HG03103 (cell line): ENCODE results near the gene MDK.

Source experiments
- ATAC-seq: cut with Tn5 transposase; IDR thresholded peaks from one replicate; pipeline ENCODE4 v1.9.1; 2021; ENCODE audit warnings: low read depth; ENCODE audit not compliant: unreplicated experiment

The MDK gene

DNA sequence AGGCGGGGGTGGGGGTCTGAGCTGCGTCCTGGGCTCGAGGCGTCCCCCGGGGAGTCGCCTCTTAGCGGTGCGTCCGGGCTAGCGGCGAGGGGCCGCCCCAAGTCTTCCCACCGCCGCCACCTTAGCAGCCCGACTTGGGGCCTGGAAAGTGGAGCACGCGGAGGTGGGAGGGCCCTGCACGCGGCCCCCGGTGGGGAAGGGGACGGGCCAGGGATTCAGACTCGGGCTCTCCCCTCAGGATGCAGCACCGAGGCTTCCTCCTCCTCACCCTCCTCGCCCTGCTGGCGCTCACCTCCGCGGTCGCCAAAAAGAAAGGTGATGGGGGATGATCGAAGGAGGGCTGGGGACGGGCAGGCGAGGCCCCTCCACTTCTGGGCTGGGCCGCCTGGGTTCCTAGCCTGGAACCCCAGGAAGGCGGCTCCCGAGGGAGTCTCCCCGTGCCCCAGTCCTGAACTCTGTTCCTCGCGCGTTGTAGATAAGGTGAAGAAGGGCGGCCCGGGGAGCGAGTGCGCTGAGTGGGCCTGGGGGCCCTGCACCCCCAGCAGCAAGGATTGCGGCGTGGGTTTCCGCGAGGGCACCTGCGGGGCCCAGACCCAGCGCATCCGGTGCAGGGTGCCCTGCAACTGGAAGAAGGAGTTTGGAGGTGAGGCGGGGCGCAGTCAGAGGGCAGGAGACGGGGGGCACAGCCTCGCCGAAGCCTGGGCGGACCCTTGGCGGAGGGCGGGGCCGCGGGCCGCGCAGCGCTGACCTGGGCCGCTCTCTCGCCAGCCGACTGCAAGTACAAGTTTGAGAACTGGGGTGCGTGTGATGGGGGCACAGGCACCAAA lies 563 bp downstream of the MDK start:
- ATAC-seq, result no peak

DNA sequence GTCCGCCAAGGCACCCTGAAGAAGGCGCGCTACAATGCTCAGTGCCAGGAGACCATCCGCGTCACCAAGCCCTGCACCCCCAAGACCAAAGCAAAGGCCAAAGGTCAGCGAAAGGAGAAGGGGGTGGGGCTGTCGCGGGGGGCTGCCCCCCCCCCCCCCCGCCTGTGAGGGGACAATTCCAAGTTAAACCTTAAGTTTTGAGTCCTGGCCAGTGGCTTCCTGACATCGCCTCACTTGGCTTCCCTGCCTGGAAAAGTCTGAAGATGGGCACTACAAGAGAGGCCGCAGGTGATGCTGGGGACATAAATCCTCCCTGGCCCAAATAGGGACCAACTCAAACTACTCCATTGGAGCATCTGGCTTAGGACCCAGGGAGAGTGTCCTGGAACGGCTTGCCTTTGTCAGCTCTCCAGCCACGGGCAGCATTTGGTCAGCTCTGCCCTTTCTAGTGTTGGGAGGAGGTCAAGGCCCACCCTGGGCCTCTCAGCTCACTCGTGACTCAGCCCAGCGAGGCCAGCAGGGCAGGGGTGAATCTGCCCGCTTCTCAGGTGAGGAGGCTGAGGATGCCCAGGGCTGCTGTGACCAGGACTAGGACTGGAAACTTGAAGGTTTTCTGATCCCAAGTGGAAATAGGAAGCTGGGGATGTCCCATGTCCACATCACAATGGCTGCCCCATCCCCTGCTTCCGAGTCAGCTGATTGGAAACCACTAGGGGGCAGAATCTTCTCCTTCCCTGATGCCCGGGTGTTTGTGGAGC lies 1.4 kb downstream of the MDK start:
- ATAC-seq, result no peak

DNA sequence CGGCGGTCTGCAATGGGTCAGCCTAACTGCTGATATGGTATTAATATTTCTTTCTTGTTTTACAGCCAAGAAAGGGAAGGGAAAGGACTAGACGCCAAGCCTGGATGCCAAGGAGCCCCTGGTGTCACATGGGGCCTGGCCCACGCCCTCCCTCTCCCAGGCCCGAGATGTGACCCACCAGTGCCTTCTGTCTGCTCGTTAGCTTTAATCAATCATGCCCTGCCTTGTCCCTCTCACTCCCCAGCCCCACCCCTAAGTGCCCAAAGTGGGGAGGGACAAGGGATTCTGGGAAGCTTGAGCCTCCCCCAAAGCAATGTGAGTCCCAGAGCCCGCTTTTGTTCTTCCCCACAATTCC lies 1.9 kb downstream of the MDK start:
- no peak for ATAC-seq

DNA sequence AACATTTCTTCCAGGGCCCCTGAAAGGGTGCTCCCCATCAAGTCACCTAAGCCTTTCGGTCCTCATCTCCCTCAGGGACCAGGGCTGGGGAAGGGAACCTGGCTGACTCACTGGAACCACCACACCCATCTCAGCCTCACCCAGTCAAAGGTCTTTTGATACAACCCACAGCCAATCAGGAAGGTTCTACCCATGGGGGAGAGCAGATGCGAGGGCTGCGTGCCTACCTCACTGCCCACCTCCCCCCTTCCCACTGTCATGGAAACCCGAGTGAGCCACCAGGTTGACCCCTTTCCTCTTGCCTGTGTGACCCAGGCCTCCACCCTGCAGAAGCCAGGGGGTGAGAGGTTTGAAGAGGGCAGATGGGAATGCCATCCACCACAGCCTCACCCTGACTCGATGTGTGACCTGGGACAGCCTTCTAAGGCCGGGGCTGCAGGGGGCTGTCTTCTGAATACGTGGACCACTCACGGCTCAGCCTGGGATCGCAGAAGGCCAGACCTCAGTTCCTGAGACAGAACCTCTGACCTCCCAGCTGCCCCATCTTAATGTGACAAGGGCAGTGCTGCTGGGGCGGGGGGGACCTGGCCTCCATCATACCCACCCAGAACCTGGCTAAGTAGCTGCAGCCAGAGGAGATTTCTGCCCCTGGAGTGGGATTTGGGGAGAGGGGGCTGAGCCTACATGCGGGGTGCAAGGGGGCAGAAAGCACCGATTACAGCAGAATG lies 2.7 kb downstream of the MDK start:
- no peak for ATAC-seq

DNA sequence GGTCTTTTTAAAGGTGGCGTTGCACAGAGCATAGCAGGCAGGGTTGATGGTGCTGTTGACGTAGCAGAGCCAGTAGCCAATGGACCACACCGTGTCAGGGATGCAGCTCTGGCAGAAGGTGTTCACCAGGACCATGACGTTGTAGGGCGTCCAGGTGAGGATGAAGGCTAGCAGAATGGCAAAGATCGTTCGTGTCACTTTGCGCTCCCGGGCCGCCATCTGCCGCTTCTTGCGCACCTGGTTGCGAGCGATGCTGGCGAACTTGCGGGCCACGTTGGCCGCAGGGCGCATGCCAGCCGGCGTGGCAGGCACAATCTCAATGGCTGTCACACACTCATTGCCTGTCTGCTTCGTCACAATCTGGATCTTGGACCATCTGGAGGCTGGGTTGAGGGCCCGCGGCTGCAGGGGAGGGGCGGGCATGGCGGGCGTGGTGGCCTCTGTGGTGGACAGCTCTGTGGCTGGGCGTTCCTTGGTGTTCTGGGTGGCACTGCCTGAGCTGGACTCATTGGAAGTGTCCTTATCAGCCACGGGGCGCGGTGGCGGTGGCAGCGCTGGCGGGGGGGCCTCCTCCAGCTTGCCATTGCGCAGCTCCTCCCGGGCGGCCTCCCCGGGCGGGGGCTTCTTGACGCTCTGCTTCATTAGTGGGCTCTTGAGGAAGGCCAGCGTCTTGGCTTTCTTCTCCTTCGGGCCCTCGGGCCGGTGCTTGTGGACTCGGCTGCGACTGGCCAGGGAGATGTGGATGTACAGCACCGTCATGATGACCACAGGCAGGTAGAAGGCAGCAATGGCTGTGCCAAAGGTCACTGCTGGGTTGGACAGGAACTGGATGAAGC lies 3.9 kb downstream of the MDK start:
- ATAC-seq, result no peak

DNA sequence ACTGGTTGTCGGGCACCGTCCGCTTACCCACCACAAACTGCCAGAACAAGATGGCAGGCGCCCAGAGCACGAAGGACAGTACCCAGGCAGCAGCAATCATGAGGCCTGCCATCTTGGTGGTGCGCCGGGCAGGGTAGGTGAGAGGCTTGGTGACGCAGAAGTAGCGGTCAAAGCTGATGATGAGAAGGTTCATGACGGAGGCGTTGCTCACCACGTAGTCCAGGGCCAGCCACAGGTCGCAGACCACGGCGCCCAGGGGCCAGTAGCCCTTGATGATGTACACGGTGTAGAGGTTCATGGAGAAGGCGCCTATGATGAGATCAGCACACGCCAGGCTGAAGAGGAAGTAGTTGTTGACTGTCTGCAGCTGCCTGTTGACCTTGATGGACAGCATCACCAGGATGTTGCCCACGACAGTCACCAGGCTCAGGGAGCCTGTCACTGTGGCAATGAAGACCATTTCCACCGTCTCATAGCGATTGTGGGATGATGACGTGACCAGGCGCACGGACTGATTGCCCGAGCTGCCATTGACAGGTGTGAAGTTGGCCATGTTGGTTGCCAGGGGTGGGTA lies 4.6 kb downstream of the MDK start:
- ATAC-seq, result no peak

DNA sequence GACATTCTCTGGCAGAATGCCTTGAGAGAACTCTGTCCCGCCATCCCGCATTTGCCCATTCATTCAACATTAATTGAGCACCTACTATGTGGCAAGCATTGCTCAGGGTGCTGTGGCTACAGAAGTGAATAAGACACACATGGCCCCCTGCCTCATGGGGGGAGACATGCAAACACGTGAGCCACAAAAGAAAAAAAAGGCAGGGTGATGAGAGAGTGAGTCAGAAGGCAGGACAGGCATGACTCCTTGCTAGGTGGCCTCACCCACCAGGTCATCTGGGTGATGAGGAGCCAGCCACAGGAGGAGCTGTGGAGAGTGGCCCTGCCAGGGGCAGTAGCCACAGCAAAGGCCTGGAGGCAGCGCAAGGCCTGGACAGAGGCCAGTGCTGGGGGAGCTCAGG lies 5.2 kb downstream of the MDK start:
- no peak for ATAC-seq

DNA sequence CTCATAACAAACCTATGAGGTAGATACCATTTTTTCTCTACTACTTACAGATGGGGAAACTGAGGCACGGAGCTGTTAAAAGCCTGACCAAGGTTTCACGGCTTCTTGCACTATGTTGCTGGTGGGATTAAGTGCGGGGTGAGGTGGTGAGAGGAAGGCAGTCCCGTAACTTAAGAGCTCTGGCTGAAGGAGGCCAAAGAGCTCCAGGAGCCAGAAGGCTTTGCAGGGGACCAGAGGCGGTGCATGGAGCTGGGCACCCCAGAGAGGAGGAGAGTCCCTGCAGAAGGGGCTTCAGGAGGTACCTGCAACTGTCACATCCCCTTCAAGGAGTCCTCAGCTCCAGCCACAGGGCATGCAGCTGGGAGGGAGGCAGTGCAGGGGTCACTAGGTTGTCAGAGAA lies 6.0 kb downstream of the MDK start:
- ATAC-seq, result no peak

DNA sequence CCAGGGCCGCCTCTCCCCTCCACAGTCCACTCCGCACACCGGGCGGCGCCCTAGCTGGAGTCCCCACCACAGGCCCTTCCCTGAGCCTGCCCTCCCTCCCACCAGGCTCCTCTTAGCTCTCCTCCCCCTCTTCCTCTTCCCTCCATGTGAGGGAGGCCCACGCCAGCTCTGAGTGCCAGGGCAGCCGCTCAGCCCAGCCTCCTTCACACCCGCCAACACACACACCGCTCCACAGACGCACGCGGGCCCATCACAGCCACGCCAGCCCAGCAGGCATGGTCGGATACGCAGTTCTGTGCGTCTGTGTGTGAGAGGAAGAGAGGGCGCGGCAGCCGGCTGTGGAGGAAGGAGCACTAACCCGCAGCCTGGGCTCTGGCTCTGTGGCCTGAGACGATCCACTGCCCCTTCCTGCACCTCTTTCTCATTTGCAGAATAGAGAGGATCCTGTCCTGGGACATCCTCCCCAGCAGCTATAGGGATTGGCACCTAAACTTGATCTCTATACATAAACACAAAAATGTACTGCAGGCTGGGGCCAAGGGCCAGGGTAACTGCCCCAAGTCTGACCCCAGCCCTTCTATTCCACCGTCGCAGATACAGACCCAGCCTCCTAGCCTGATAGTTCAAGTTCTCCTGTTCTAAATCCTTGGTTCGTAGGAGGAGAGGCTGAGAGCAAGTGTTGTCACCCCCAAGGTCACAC lies 6.6 kb downstream of the MDK start:
- ATAC-seq, result no peak

DNA sequence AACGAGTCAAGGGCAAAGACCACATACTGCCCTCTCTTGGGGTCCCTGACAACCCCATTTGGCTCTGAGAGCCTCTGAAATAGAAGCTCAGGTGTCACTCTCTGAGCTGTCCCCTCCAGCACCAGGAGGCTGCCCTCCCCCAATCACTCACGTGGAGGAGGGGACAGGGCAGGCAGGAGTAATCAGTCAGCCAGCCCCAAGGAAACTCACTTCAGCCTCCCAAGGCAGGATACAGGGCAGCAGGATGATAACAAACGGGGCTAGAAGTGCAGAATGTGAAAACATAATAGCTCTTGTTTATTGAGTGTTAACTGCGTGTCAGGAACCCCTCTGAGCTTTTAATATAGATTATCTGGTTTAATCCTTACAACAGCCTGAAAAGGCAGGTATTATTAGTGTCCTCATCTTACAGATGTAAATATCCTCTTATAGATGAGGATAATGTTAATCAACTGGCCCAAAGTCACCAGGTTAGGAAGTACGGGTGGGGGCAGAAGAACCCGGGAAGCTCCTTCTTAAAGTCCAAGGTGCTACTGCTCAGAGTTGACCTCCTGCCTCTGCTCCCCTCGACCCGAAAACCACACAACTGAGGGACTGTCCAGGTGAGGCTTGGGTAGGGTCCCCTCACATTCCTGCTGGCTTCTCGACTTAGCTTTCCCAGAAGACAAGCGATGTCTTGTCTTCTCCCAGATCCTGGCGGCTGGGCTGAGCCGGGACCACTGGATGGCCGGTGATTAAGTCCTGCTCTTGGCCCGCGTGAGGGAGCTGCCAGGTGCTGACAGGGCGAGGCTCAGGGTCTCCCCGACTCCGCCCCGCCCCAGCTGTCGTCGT lies 7.4 kb downstream of the MDK start:
- ATAC-seq, result no peak

DNA sequence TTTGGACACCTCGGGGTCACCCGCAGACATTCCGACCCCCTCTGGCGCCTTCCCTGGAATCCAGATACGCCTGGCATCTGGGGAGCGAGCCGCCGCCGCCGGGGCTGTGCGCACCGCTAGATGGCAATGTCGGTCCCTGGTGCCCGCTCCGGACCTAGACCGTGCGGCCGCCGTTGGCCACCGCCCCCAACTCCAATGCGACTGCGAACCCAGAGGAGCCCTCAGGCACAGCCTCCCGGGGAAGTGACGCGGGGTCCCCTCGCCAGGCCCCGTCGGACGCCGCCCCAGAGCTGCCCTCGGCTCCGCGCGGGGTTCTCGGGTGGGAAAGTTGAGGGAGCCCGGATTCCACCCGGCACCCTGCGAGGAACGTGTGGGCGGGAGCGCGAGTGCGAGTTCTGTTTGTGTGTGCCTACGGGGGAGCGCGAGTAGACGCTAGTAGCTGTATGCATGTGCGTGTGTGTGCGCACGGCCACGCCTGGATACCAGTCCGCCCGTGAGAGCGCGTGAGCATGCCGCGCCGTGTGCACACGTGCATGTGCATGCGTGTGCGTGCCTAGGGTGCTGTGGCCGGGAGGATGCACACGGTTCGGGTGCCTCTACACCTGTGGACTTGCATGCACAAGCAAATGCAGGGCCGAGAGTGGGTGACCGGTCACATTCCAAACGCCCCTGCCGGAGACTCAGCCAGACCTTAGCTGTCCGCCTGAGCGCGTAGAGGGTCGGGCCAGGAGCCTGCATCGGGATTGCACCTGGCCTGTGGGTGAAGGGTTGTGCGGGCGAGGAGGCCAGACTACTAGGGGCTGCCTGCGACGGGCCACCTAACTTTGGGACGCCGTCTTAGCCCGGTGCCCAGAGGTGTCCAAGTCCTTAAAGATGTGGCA lies 8.2 kb downstream of the MDK start:
- no peak for ATAC-seq

DNA sequence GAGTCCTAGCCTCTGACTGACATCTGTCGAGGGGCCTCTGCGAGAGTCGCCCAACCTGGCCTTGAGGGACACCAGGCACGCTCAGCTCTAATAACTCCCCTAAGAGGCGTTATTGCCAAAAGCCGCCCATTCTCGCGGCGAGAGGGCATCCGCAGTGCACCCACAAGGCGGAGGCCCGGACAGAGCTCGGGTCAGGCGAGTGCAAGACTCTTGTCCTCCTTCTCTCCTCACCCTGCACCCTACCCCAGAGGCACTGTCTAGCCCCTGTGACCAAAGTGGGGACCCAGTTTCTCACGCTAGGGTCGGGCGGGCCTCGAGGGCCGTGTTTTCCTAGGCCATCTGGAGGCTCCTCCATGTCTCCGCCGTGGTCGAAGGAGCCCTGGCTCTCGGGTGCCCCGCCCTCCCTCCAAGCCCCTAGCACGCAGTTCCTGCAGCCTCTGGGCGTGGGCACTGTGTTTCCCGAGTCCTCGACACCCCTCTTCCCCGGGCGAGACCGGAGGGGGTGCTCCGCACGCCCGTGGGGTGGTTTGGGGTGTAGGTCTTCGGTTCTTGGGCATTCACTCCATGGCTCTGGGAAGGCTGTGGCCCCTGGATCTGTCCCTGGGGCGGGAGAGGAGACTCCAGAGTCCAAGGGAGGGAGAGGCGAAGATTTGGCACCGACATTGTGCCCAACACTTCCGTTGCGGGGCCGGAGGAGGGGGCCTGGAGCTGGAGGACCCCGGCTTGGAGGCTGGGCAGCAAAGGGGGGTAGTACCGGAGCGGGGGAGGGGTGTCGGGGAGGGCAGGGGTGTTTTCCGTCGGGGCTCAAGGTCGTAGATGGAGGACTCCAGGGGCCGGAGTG lies 9.1 kb downstream of the MDK start:
- no peak for ATAC-seq

DNA sequence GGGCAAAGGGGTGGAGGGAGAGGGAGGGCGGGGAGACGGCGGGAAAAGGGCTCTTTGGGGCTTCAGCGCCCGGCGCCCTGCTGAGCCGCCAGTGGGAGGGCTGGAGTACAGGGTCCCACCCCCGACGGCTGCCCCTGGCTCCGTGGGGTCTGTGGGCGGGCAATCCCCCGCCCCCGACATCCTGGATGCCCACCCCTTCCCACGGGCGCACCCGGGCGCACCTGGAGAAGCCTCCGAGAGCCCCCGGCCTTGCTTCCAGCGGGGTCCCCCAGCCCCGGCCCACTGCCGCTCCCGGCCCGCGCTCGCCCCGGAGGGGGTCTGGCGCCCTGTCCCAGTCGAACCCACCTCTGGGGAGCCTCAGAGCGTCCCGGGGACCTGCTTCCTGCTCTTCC lies 9.7 kb downstream of the MDK start:
- ATAC-seq, result no peak

DNA sequence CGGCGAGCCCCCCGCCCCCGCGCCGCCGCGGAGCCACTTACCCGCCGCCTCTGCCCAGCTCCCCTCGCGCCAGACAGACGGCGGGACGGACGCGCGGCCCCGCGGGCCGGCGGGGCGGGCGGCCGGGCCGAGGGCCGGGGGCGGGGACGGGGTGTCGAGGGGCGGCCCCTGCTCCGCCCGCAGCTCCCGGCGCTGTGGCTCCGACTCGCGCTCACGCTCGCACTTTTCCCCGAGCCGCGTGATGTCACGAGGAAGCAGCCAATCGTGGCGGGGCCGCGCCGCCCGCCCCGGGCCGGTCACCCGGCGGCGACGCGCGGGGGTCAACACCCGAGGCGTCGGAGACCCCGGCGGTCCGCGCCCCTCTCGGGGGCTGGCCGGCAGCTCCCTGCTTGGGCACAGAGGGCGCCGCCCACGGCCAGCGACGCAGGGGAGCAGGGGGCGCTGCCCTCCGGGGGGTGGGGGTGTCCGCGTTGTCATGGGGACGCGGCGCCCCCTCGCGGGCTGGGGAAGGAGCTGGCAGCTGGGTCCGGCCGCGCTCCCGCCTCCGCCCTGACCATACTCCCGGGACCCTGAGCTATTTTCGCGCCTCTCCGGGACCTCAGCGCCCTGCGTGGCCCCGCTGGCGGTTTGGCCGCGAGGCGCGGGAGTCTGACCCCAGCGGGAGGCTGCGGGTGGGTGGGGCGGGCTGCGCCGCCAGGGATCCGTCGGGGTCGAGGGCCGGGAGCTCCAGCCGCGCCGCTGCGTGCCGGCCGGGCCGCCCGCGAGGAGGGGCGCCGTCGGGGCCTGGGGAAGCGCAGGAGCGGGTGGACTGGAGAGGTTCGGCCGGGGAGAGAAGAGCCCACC lies 10.3 kb downstream of the MDK start, which contains the start of gene CHRM4:
TSS of gene CHRM4 (minus strand) at position 199 of the 843 bp plus-strand sequence. CDS start 5,219 bp downstream, outside the sequence.
- ATAC-seq, result no peak

DNA sequence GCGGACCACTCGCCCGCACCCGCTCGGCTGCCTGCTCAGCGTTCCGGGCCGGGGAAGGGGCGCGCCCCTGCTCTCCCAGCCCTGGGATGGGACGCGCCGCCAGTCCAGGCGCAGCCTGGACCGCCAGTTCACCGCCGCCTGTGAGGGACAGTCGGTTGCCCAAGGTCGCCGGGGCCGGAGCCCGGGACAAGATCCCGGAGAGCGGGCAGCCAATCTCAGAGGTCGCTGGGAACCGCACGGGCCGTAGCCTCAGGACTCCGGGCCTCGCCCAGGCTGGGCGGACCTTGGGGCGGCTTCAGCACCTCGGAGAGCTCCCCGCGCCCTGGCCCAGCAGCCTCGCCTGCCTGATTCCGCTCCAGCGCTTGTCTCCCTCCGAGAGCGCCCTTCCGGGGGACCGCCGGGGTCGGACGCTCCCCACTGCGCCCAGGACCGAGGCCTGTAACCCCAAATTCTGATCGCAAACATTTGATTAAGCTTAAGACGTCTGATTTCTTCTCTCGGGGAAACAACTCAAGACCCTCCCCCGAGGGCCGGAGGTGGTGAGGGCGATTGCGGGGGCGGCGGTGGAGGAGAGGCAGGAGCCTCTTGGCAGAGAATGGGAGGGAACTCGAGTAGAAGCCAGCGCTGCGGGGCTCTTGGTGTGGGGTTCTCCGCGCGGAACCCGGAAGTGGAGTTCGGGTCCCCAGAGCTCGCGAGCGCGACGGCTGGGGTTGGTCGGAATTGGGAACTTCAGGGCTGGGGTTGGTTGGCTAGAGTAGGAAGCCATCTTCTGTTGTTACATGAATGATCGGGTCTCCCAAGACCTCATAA lies 11.2 kb downstream of the MDK start:
- ATAC-seq, result peak; percentile 57
